GM18870 (cell line): Measurements from ENCODE around the gene LRRK1.
A peak's percentile ranks its signal among the peaks of the same experiment; 100 is the strongest.

ENCODE experiments used
- ATAC-seq: cut with Tn5 transposase; IDR thresholded peaks from one replicate; pipeline ENCODE4 v1.9.1; 2021; ENCODE audit warnings: moderate library complexity; ENCODE audit not compliant: unreplicated experiment

The LRRK1 gene

GRCh38 chr15:100968050-100968966 lies 49.2 kb downstream of the LRRK1 start:
- peak; percentile 65 for ATAC-seq

DNA sequence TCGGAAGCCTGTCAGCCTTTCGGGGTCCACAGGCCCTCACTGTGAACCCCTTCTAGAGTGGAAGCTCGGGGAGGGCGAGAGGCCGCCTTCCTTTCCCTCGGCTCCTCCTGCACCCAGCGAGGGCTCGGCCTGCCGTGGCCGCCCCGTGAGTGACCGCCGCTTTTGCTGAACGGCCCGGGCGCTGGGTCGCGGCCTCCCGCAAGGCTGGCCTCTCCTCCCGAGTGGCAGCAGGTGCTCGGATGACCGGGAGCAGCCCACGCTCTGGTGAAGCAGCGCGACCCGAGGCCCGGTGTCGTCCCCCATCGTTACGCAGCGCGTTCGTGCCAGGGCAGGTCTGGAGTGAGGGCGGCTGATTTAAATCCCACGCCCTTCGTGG lies 53.8 kb downstream of the LRRK1 start:
- ATAC-seq, result no peak

DNA sequence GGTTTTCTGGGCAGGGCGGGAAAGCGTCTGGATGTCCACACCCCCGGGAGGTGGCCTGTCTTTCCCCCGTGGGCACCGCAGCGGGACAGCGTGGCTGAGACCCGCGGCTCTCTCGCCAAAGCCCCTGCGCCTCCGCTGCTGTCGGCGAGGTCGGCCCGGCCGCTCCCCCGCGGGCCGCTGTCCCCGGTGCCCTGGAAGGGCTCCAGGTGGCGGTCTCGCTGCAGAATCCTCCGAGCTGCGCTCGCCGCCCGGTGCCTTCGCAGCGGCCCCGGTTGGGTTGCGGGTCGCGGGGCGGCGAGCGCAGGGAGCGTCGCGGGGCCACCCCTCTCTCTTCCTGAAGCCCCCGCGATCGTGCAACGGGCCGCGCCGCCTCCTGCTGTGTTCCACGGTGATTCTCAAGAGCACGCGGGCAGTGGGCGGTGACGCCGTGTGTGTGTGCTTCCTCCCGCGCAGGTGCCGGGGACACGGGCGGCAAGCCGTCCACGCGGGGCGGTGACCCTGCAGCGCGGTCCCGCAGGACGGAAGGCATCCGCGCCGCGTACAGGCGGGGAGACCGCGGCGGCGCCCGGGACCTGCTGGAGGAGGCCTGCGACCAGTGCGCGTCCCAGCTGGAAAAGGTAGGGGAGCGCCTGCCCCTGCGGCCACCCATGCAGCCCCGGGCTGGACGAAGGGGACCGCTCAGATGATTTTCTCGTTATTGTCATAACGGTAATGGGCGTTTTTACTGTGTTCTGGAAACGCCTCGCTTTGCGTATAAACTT lies 54.4 kb downstream of the LRRK1 start:
- no peak for ATAC-seq

DNA sequence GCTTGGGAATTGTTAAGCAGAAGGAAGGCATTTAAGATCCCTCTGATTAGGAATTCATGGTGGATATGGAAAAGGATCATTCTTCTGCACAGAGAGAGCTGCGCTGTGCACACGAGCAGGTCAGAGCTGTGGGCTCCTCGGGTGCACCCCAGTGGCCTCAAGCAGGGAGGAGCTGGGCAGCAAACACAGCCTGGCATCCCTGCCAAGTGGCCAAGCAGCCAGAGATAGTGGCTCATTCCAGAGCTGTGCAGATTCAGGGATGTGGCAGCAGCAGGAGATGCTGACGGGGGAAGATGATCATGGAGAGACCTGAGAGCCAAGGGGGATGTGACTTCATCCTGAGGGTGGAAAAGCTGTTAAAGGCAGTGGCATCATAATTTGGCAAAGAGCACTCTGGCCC lies 55.9 kb downstream of the LRRK1 start:
- ATAC-seq, result no peak

DNA sequence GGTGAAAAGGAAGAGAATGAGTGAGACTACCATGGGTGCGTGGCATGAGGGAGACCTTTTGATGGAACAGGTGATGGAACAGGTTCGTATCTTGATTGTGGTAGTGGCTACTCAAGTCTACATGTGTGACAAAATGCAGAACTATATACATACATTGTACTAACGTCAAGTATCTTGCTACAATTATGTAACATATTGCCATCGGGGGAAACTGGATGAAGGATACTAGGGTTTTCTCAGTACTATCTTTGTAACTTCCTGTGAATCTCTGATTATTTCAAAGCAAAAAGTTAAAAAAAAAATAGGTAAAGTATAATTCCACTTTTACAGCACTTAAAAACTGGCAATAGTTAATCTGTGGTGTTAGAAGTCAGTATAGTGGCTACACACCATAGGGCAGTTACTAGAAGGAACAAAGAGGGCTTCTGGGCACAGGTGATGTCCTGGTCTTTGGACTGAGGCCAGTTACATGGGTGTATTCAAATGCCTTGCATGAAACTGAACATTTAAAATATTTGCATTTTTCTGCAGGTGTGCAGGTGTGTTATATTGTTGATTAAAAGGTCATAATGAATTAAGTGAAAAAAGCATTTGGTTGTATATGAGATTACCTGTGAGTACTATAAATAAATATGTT lies 61.4 kb downstream of the LRRK1 start:
- no peak for ATAC-seq

DNA sequence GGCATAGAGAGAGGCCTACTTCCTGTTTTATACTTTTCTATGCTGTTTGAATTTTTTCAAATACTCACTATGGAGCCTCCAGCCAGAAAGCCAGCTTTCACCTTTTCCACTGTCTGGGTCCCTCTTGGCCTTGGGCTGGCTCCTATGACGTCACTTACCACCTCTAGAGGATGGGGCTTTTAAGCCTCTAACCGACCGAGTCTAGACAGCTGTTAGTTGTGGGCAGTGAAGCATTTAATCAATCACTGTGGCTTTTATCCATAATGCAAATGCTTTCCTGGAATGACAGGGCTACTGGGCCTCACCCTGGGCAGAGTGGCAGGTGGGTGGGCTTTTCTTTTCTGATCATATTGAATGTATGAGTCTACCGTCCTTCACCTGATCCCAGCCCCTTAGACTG lies 61.9 kb downstream of the LRRK1 start:
- ATAC-seq, result peak; percentile 42

DNA sequence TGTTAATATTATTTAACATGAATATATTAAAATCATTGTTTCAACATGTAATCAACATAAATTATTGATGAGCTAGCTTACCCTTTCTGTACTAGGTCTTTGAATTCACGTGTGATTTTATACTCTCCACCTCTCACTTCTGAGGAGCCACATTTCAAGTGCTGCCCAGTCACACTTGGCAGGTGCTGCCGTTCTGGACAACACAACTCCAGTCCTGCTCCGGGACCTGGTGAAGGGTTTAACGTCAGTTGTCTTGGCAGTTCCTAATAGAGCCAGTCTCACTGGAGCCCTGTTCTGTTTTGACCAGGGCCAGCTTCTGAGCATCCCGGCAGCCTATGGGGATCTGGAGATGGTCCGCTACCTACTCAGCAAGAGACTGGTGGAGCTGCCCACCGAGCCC lies 64.1 kb downstream of the LRRK1 start:
- no peak for ATAC-seq

GRCh38 chr15:100985401-100985800 lies 66.2 kb downstream of the LRRK1 start:
- no peak for ATAC-seq

- ATAC-seq, result no peak
These were observed 67.2 kb downstream of the LRRK1 start for GRCh38 chr15:100986158-100986896.

GRCh38 chr15:100987143-100987542 lies 68.0 kb downstream of the LRRK1 start:
- no peak for ATAC-seq

GRCh38 chr15:100988297-100988696 lies 69.1 kb downstream of the LRRK1 start:
- no peak for ATAC-seq

GRCh38 chr15:100988857-100989256 lies 69.7 kb downstream of the LRRK1 start:
- no peak for ATAC-seq

DNA sequence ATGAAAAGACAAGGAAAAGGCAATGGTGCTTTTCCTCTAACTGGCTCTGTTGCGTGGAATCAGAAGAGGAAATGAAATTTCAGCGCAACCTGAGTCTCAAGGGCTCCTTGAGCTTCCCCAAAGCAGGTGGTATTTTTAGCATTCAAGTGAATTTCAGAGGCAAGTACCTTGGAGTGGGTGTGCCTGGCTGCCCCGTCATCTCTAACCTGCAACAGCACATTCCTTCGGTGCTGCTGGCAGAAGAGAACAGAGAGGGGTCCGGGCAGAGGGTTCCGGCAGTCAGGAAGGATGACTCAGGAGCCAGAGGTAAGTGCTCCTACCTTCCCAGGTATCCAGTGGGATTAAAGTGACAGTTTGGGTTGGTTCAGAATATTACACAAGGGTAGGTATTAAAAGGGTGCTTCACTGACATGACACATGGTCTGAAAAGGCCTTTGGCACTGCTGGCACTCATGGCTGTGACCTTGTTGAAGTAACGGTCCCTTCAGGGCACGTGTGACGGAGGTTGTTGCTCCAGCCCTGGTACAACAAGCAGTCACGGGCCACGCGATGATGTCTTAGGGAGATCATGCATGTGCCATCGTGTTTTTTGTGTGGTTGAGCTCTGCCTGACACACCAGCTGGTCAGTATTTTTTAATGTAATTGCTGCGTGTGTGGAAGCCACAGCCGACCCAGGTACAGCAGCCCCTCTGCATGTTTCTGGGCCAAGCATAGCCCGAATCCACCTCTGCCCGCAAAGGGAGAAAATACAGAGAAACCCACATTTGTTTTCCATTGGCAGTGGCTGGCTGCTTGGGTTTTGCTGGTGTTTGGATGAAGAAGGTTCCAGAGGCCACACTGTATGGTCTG lies 75.7 kb downstream of the LRRK1 start:
- ATAC-seq, result no peak

- no peak for ATAC-seq
These were observed 76.6 kb downstream of the LRRK1 start for GRCh38 chr15:100995471-100996430.

- ATAC-seq, result no peak
These were observed 78.3 kb downstream of the LRRK1 start for GRCh38 chr15:100997442-100997841.

GRCh38 chr15:100998630-100999029 lies 79.5 kb downstream of the LRRK1 start:
- ATAC-seq, result no peak

- ATAC-seq, result no peak
These were observed 80.2 kb downstream of the LRRK1 start for GRCh38 chr15:100999369-100999768.

DNA sequence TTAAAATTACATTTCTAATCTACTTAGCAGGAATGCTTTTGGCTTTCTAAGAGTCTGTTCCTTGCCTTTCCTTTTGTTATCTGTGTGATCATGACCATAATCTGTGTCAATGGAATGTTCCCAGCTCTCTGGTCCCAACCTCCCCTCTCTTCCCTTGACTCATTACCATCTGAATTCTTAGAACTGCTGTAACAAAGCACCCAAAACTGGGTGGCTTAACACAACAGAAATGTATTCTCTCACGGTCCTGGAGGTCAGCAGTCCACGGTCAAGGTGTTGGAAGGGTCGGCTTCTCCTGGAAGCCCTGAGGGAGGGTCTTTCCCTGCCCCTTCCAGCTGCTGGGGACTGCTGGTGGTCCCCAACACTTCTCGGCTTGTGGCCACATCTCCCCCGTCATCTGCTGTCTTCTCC lies 81.1 kb downstream of the LRRK1 start:
- ATAC-seq, result no peak

- ATAC-seq, result no peak
These were observed 81.9 kb downstream of the LRRK1 start for GRCh38 chr15:101001056-101001455.
